Stimulated activated naive CD4-positive, alpha-beta T cell (primary cell): Measurements from ENCODE around the gene GREB1.

Experiments
- DNase-seq, 6 experiments: peaks; one replicate each; lab custom pipeline; 2025; lab: John Stamatoyannopoulos, UW

GREB1 gene

DNA sequence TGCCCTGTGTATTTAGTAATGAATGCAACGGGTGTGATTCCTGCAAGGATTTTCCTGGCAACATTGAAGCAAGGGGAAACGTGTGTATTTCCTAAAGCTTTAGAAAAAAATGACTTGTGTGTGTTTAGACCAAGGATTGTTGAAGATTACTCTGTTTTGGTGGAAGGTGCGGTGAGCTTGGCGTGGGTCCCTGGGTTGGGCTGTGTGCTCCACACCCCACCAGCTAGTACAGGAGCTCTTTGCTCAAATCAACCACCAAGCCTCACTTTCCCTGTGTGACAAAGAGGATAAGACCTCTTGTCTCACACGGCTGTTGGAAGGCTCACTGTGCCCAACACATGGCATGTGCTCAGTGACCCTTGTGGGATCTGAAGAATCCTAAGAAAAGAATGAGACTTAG lies 21.4 kb upstream of the GREB1 start:
- DNase-seq: no peak

DNA sequence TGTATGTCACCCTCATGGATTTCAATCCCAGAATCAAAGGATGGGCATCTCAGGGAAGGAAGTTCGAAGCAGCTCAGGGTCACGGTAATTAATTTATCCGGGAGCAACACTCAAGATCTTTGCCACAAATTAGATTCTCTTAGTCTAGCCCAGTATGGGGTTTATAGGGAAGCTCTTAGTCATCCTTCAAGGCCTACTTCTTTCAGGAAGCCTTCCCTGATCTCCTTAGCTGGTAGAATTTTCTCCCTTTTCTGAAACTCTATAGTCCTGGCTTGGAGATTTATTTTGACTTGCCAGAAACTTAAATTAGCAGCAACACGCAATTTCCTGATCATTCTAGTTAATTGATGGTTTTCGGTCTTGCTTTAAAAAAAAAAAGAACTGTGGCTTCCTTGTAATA lies 20.5 kb upstream of the GREB1 start:
- no peak for DNase-seq

DNA sequence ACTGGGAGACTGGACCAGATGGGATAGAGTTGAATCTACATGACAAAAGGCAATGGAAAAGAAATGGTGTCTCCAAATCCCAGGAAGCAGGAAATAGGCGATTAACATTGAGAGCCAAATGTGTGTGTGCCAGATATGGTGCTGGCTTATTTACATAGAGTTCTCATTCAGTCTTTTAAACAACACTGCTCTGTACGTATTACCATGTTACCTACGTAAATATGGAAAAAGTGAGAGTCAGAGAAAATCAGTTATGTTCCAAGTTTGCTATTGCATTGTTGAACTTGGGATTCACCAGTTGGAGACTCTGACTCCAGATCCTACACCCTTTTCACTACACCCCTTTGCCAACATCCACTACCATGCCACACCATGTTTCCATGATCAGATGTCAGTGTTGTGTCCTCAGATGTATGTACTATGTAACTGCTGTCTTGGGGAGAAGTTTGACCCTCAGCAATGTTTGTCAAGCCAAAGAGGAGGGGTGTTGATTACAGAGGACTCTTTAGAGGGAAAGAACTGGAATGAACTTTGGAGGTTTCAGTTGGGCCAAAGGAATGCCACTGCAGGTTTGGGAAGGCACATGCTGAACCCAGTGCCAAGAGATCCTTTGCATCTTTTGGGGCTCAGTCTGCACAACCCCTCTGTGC lies 19.6 kb upstream of the GREB1 start:
- no peak for DNase-seq

DNA sequence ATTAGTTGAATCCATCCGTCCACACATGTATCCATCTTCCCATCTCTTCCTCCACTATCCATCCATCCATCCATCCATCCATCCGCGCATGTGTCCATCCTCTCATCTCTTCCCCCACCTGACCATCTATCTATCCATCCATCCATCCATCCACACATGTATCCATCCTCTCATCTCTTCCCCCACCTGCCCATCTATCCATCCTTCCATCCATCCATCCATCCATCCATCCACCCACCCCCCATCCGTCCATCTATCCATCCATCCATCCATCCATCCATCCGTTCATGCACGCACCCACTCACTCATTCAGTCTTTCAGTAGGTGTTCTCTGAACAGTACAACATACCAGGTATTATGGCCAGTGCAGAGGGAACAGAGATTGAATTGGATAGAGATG lies 18.9 kb upstream of the GREB1 start:
- DNase-seq: no peak

DNA sequence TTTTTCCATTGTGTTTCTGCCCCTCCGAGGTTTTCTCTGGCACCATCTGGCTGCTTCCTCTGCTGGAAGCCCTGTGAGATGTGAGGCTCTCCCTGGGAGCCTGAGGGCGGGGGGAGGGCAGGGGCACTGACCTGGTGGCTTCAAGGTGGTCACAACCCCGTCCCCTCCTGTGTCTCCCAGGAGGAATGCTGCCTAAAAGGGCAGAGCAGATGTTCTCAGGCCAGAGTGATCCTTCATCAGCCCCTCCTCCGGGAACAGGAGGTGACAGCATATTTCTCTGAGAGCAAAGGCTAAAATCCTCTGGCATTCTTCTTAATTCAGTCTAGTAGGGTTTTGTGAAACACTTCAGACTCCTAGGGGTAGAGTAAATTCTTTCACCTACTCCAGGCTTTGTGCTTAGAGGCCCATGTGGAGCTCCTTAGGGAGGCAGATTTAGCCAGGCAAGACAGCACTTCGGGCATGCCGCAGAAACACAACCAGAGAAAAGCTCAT lies 18.3 kb upstream of the GREB1 start:
- DNase-seq: no peak

DNA sequence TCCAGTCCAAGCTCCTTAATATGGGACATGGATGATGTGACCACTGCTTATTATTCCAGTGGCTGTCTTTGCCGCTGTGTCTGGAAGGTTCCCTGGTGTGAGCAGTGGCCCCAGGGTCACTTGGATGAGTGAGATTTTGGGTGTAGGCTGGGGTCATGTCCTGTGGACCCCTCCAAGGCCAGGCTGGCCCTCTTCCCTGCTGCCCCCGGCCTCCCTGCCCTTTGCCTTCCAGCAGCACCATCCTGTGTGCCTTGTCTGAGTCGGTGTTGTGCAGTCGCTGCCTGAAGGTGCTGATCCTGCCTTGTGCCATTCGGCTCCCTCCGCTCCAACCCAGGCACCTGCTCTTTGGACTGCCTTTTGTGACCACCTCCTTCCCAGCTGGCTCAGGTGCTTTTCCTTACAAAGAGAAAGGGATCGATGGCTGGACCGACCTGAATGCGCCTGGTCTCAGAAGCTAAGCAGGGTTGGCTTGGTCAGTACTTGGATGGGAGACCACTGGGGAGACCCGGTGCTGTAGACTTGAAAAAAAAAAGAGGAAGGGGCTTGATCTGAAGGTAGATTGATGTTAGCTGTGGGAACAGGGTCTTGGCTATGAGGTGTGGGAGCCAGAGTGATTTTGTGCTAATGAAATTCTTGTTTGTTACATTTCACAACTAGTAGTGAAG lies 16.7 kb upstream of the GREB1 start:
- no peak for DNase-seq

DNA sequence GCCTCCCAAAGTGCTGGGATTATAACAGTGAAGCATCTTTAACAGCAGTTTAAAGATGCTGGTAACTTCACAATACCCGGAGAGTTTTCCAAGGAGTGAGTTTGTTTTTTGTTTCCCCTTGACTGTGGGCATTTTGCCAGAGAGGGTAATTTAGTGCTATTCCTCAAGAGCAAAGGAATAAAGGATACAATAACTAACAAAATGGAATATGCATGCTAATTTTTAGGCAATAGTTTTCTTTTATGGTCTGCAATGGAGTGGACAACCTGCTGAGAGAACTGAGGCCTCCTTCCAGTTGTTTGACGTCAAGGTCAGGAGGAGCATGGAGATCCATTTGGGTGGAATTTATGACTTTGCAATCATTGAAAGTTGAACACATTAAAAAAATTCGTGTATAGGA lies 15.9 kb upstream of the GREB1 start:
- no peak for DNase-seq

DNA sequence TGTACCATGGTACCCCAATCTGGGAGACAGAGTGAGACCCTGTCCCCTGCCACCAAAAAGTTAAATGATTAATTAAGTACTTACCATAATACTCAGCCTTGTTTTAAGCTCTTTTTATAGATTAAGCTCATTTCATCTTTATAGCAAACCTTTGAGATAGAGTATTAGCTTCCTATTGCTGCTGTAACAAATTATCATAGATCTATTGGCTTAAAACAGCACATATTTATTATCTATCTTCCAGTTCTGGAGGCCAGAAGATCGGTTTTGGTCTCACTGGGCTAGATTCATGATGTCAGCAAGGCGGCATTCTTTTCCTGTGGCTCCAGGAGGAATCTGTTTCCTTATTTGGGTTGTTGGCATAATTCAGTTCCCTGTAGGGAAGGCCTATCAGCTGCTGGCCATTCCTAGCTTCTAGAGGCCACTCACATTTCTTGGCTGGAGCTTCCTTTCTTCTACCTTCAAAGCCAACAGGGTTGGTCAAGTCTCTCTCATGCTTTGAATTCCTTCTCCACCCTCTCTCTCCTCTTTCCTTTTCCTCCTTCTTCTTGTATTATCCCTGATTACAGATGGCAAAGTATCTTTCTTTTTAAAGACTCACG lies 13.7 kb upstream of the GREB1 start:
- DNase-seq: no peak

DNA sequence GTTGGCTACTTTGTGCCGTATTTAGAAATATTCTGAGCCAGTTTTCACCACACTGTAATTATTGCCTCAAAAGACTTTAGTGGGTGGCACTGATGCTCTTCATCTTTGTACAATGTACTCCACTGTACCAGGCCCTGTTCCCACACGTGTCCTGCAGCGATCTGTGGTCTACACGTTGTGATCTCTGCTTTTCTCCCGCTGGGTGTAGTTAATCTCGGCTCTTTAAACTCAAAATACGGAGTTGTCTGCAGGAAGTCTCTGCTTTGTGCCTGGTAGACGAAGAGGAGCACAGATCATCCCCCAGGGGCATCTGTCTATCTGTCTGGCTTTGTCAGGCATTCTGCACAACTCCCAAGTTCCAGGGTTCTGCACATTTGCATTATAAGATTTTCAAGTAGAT lies 12.1 kb upstream of the GREB1 start:
- DNase-seq: no peak

DNA sequence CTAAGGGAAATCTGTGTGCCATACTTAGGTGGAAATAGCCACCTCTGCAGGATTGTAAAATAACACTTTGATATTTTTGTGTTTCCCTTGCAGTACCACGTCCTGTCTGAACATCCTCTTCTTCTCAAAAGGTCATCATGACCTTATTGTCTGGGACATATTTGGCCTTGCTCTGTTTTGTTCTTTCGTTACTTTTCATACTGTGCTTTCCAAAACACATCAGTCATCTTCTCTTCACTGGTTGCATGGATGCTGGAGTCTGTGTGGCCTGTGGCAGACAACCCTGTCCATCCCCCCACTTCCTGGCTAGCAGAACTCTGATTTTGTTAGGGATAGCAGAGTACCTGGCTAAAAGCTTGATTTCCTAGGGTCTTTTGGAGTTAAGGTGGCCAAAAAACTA lies 9.4 kb upstream of the GREB1 start:
- no peak for DNase-seq

DNA sequence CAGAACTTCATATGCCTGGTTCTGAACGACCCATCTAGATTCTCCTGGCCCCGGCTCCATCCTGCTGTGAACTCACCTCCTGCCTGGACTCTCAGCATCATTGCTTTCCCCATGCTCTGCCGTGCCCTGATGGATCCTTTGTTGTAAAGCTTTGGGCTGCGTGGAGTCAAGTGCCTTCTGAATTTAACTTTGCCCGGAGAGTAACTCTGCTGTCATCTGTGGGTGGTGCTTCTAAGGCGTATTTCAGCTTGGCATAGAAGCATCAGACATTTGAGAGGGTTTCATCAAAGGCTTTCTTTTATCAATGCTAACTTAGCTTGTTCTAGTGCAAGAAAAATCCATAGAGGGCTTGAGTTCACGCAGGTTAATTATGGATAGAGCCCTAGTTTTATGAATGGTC lies 8.1 kb upstream of the GREB1 start:
- DNase-seq: no peak

DNA sequence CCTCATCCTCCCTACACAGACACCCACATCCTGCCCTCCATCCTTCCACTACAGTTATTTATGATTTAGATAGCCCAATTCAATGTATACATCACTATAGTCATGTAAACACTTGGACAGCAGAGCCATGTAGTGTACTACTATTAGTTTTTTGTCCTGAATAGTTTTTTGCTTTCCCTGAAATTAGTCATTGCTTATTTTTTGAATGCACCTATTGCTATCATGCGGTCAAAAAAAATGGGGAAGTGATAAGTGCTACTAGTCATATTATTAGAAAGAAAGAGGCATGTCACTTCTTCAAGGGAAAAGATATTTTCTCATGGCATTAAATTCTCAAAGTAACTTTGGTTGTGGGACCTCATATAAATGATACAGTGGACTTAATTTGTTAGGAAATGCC lies 6.8 kb upstream of the GREB1 start:
- no peak for DNase-seq

DNA sequence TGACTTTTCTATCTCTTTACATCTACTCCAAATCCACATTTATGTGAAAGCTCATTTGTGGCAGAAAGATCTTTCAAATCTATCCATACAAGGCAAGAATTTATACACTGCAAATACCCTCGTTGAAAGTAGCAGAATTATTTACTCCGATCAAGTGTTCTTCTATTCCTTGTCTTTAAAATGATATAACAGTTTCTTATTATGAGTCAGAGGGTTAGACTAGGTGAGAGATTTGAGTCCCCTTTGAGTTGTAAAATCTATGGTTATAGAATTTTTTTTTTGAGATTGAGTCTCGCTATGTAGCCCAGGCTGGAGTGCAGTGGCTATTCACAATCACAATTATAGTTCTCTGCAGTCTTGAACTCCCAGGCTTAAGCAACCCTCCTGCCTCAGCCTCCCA lies 5.6 kb upstream of the GREB1 start:
- DNase-seq: no peak

DNA sequence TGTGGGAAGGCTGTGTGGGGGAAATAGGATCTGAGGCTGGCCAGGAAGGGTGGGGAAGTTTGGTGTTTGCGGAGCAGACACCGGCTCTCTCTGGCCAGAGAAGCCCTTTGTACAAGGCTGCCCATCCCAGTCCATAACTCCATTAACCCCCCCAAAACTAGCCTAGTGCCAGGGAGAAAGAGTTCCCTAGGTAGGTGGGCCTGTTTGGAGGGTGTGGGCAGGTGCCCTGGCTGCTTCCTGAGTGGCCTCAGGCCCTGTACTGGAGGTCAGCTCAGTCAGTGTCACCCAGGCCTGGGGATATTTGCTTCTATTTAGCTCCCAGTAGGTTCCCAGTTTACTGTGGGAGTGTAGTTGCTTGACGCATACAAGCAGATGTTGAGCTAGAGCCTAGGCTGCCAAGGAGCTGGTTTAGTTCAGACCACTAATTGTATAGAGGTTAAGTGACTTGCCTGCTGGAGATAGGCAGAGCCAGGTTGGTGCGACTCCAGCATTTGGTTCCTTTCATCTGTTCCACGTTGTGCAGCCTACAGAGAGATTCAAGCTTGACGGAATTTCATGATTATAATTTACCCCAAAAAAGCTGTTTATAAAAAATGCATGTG lies 2.9 kb upstream of the GREB1 start:
- no peak for DNase-seq

DNA sequence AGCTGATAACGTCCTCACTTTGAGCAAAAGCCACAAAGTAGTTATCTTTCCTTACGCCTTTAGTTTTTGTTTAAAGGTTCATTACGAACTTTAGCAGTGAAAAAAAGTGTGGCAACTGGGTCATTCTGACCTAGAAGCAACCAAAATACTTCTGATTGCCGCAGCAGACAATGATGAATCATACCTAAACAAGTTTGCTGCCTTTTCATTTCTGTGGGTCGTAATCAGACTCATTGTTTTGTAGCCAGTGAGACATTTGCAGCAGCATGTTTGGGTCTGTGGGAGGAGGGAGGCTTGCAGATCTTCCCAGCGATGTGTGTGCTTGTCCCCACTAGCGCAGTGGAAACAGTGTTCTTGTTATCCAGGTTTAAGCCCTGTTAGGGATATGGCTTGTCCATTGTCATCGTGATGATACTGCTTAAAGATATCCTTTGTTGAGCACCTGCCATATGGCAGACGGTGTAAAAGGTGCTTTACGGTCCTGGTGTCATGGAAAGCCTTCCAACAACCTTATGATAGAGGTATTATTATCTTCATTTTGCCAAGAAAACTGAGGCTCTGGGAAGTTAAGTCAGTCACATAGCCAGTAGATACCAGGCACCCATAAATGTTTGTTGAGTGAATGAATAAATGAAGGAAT lies 1.3 kb upstream of the GREB1 start:
- no peak for DNase-seq

DNA sequence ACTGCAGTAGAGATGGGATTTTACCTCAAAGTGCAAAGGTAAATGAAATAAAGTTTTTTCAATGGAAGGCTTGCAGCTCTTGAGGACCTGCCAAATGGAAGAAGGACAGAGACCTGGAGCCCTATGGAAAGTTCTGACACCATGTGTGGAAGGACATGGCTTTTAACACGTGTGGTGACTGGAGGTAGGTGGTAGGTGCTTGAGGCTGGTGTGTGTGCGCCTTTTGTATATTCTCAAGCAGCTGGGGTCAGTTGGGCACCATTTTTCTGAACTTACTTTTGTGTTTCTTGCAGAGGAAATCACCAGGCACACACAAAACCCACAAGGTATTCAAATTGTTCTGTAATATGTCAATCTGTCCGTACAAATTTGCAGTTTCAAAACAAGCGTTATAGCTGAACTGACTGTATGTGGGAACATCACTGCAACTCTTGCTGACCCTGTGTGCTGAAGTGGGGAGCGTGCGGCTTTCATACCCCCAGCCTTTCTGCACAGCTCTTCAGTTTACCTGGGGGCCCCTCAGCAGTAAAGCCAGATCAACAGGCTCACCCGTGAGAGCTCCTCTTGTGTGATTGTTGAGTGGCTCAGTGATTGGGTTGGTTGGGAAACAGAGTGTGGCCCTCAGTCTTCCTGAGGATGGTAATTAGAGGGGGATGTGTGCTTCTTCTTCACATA lies 363 bp downstream of the GREB1 start:
- no peak for DNase-seq

DNA sequence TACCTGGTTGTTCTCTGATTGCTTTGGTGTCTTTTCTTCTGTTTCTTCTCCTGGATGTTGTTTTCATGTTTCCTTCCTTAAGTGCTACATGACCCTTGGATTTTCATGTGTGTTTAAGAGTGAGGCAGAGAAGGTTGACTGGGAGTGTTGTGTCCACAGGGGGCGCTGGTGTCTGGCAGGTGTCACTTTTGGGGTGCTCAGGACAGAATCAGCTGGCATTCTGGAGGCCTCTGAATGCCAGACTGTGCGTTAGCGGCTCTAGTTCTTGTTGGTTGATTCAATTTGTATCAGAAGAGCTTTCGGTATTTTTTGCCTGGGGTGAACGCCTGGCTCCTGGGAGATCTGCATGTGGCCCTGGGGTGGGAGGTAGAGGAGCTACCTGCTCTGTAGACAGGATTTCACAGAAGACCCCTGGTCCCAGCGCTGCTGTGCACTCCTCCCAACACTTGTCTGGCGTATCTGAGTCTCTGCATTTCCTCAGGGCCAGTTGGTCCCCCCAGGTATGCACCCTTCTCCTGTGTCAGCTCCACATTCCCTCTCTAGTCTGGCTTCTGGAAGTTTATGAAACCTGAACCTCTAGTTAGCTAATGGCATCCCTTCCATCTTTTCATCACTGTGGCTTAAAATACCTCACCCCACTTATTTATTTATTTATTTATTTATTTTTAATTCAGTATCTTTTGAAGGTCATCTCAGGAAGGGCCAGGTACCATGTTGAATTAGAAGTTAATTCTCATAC lies 1.1 kb downstream of the GREB1 start:
- no peak for DNase-seq

DNA sequence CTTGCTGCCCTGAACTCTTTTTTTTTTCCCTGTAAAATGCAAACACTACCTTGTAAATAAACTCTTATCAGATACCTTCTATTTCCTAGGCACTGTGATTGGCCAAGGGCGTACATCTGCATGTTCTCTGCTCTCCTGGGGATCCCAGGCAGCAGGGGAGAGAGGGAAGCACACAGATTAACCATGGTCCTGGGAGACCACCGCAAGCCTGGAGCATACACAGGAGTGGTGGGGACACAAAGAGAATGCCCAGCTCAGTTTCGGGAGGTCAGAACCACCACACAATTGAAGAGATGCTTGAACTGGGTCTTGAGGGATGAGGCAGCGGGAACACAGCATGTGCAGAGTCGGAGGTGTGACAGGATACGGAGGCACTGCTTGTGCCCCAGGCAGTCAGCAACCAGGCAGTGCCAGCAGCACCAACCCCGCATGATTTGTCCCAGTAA lies 2.1 kb downstream of the GREB1 start:
- DNase-seq: no peak

DNA sequence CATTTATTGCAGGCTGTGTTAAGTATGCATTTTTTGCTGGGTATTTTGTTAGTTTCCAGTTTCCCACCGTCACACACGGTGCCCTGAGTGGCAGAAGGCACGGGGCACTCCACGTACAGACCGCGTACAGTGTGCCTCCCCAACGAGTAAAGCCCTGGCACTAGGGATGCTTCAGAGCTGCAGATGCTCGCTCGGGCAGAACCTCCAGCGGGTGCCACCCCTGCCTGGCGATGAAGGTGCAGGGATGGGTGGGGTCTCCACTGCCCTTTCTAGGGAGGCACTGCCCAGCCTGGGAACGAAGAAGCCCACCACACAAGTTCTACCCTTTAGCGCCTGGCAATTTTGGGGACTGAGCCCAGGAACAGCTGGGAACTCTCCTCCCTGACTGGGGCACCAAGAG lies 4.1 kb downstream of the GREB1 start:
- DNase-seq: no peak

DNA sequence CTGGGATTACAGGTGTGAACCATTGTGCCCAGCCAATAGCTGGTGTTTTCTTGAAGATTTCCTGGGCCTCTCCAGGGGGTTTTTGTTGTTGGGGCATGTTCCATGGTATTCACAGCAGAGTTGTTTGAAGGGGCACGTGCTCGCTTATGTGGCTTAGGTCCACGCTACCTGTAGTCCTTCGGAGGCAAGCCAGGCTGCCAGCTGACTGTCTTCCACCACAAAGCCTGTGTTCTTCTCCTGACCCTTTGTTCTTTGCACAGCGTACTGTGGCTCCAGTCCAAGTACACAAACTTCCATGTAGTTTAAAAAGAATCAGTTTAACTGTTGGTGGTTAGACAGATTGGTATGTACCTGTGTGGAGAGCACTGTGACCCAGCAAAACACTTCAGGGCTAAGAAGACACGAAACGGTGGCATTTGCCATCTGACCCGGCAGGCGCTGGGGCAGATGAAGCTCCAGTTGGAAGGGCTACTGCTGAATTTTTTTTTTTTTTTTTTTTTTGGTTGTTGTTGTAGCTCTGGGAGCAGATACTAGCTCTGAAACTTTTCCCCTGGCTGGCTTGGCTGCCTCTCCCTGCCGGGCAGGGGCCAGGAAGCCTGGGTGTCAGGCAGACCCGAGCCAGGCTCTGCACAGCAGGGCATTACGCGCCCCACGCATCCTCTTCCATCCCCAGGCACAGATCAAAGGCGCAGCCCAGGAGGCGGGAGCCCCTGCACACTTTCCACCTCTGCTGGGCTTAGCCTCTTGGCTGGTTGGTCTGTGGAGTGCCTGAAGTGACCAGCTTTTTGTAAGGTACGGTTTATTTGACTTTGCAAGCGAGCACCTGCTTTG lies 5.7 kb downstream of the GREB1 start:
- DNase-seq: no peak
